Amniotic stem cell (primary cell): Measurements from ENCODE around the gene VIPR1.

ENCODE experiments used
- DNase-seq: peaks from one replicate; lab custom pipeline; 2025; lab: John Stamatoyannopoulos, UW

Gene VIPR1

GRCh38 chr3:42493798-42494151 is 8.7 kb upstream of the VIPR1 start:
- no peak for DNase-seq

- no peak for DNase-seq
These were observed 7.0 kb upstream of the VIPR1 start for GRCh38 chr3:42495393-42495792.

- peak; percentile 9 for DNase-seq
These were observed 5.3 kb upstream of the VIPR1 start for GRCh38 chr3:42497009-42497731.

- no peak for DNase-seq
These were observed 4.4 kb upstream of the VIPR1 start for GRCh38 chr3:42498034-42498433.

- DNase-seq, result no peak
These were observed 3.5 kb upstream of the VIPR1 start for GRCh38 chr3:42498791-42499477.

GRCh38 chr3:42499478-42499871 is 3.0 kb upstream of the VIPR1 start:
- DNase-seq, result no peak

- DNase-seq, result no peak
These were observed 2.4 kb upstream of the VIPR1 start for GRCh38 chr3:42500091-42500490.

- DNase-seq, result no peak
These were observed 1.5 kb upstream of the VIPR1 start for GRCh38 chr3:42500909-42501308.

- no peak for DNase-seq
These were observed 1.1 kb upstream of the VIPR1 start for GRCh38 chr3:42501321-42501680.

GRCh38 chr3:42501681-42502428 is 588 bp upstream of the VIPR1 start:
- no peak for DNase-seq

GRCh38 chr3:42503251-42503924 is 945 bp downstream of the VIPR1 start:
- no peak for DNase-seq

- no peak for DNase-seq
These were observed 1.5 kb downstream of the VIPR1 start for GRCh38 chr3:42503957-42504333.

- no peak for DNase-seq
These were observed 2.1 kb downstream of the VIPR1 start for GRCh38 chr3:42504334-42505127.

- no peak for DNase-seq
These were observed 2.8 kb downstream of the VIPR1 start for GRCh38 chr3:42505128-42505848.

GRCh38 chr3:42505849-42506410 is 3.5 kb downstream of the VIPR1 start:
- no peak for DNase-seq

- DNase-seq, result no peak
These were observed 4.8 kb downstream of the VIPR1 start for GRCh38 chr3:42507252-42507651.

GRCh38 chr3:42507761-42508335 is 5.4 kb downstream of the VIPR1 start:
- no peak for DNase-seq

- DNase-seq, result no peak
These were observed 6.1 kb downstream of the VIPR1 start for GRCh38 chr3:42508562-42508961.

- DNase-seq, result no peak
These were observed 6.7 kb downstream of the VIPR1 start for GRCh38 chr3:42509111-42509510.

GRCh38 chr3:42510325-42510724 is 7.9 kb downstream of the VIPR1 start:
- no peak for DNase-seq
